ENCODE data around the gene IFFO2. TPM values are rescaled to one million over a fixed set of nuclear protein-coding genes. Genes with fewer than 3 reads are reported as not detected.

The IFFO2 gene
- total RNA-seq, 2 donors from 2014 or later, result 24.8 to 27.7 TPM

DNA sequence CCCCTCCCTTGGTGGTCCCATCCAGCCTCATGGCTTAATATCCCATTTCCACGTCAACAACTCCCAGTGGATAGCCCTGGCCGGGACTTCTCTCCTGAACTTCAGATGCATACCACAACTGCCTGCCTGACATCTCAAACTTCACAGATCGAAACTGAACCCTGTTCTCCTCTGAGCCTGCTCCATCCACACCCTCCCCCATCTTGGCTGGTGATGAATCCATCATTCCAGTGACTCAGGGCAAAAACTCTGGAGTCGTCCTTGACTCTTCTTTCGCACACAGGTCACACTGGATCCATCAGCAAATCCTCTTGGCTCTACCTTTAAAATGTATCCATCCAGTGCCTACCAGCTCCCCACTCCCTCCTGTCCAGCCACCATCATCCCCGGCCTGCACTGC lies 100.9 kb downstream of the IFFO2 start:
- ATAC-seq (ENCODE audit: insufficient number of reproducible peaks, low FRiP score, low read depth), result no peak
- TF ChIP-seq, protein P1, sequence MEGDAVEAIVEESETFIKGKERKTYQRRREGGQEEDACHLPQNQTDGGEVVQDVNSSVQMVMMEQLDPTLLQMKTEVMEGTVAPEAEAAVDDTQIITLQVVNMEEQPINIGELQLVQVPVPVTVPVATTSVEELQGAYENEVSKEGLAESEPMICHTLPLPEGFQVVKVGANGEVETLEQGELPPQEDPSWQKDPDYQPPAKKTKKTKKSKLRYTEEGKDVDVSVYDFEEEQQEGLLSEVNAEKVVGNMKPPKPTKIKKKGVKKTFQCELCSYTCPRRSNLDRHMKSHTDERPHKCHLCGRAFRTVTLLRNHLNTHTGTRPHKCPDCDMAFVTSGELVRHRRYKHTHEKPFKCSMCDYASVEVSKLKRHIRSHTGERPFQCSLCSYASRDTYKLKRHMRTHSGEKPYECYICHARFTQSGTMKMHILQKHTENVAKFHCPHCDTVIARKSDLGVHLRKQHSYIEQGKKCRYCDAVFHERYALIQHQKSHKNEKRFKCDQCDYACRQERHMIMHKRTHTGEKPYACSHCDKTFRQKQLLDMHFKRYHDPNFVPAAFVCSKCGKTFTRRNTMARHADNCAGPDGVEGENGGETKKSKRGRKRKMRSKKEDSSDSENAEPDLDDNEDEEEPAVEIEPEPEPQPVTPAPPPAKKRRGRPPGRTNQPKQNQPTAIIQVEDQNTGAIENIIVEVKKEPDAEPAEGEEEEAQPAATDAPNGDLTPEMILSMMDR (IDR thresholded peaks at IDR 0.05), result no peak
- H3K9me3 ChIP-seq, result no peaks in the 10 kb centered on the region
- no peak overlapping the region for H3K4me3 ChIP-seq
- no peaks in the 10 kb centered on the region for H3K4me1 ChIP-seq (ENCODE audit: control insufficient read depth in 1 of 2, low read depth in 2 of 2)
- no peaks in the 10 kb centered on the region for H3K36me3 ChIP-seq
- DNase-seq (ENCODE audit: low spot score), result no peak
- H3K27me3 ChIP-seq (replicated peaks; ENCODE audit: insufficient read depth), result no peaks in the 10 kb centered on the region
- no peak overlapping the region for H3K27ac ChIP-seq

DNA sequence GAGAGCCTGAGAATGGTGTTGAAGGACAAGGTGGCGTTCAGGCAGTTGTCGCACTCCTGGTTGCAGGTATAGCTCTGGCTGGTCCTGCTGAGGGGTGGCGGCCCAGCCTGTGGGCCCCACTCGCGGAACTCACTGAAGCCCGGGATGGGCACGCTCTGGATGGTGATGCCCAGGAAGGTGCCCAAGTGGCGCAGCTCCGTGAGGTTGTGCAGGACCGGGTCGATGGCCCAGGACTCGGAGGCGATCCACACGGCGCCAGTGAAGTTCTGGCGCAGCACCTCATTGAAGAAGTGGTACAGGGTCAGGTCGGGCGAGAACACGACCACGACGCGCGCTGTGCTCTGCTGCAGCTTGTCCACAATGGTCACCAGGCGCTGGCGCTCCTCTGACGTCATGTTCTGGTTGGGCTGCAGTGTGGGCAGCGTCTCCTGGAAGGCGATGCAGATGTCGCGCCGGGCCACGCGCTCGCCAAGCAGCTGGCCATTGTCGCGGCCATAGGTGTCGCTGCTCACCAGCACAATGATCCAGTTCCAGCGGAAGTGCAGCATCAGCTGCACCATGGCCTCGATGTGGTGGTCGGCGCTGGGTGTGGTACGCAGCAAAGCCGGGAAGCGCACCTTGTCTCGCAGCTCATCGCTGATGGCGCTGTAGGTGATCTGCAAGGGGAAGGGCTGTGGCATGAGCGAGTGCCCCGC lies 102.0 kb downstream of the IFFO2 start:
- TF ChIP-seq, protein P1 (IDR thresholded peaks at IDR 0.05), result no peak
- H3K4me3 ChIP-seq, result no peak overlapping the region

More for the DNA sequence above, 102.0 kb downstream of the IFFO2 start:
- Histone ChIP-seq H3K27ac (no peak overlapping the region), H3K36me3 (no peaks in the 10 kb centered on the region), H3K4me1 (ENCODE audit: control insufficient read depth in 1 of 2, low read depth in 2 of 2) (no peaks in the 10 kb centered on the region), H3K9me3 (no peaks in the 10 kb centered on the region), H3K27me3 (replicated peaks; ENCODE audit: insufficient read depth) (no peaks in the 10 kb centered on the region)
- DNase-seq (ENCODE audit: low spot score) (no peak), ATAC-seq (ENCODE audit: insufficient number of reproducible peaks, low FRiP score, low read depth) (no peak)

Other genes starting within 250 kb of the IFFO2 start
- gene TAS1R2, start 97.0 kb downstream of the IFFO2 start, total RNA-seq, result not detected
- 10 to 100 TPM in 1 of 2 donors, 1 to 10 TPM in 1; 9.6 to 24.2 TPM for gene ALDH4A1, start 54.1 kb downstream of the IFFO2 start, total RNA-seq